ENCODE data around the gene GABBR1.
"Not testable (repeated sequence)": the region's sequence is repeated elsewhere in the genome, so short reads cannot be mapped to it uniquely, and the experiment has no call there.

The GABBR1 gene

DNA sequence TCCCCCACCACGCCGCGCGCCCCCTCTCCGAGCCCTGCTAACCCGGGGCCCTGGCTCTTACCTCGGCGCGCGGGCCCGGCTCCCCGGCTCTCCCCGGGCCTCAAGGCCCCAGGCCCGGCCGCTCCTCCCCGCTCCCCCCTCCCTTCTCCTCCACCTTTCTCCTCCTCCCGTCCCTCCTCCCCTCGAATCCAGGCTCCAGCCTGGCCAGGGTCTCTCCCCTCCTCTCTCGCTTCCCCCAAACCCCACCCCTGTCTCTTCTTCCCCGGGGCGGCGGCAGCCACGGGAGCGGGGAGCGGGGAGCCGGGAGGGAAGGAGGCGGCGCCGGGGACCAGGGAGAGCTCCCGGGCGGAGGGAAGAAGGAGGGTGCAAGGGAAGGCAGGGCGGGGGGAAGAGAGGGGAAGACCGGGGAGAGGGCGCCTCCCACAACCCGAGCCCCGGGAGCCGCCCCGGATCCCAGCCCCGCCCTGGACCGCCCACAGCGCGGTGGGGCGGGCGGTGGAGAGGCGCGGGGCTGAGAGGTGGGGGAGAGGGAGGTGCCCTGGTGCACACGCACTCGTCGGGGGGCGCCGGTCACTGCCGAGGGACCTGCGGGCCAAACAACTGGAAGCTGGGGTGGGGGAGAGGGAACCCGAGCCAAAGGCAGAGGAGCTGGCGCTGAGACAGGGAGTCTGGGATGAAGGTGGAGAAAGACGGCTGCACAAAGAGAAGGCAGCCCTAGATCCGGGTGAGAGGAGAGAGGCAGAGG, at the start of gene GABBR1:
Gene GABBR1 (minus strand): TSS at position 395 of the 745 bp plus-strand sequence. CDS start 798 bp downstream, outside the sequence.
- DNase-seq: peak; percentile 73

DNA sequence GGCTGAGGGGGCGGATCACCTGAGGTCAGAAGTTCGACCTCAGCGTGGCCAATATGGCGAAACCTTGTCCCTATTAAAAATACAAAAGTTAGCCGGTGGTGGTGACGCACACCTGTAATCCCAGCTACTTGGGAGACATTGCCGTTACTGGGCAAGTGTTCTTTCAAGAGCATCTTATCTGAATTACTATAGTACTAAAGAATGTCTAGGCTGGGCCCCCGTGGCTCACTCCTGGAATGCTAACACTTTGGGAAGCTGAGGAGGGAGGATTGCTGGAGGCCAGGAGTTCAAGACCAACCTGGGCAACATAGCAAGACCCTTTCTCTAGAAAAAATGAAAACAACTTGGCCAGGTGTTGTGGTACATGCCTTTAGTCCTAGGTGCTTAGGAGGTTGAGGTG, 48.8 kb upstream of the GABBR1 start:
- no peak for DNase-seq

DNA sequence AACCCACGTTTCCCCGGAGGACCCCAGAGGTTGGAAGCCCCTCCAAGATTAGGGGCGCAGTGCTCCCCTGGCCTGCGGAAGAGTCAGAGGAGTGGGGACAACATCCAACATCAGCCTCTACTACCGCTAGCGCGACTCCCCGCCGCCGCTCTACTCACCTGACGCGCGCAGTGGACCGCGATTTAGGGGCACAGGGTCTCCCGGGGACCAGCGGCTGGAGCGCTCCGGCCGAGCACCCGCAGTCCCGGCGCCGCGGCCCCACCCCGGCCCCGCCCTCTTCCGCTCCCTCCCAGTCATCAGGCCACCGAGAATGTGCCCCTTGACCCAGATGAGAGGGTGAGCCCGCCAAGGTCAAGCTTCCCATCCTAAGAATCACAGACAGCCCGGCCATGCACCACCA, 47.9 kb upstream of the GABBR1 start, which contains the start of gene ZFP57:
Gene ZFP57 (minus strand): TSS at position 249 of the 400 bp plus-strand sequence. CDS start 4,149 bp downstream, outside the sequence.
- DNase-seq: no peak

GRCh38 chr6:29680416-29680815, 47.4 kb upstream of the GABBR1 start:
- no peak for DNase-seq

- DNase-seq: no peak
These were observed 47.0 kb upstream of the GABBR1 start for GRCh38 chr6:29679962-29680361.

DNA sequence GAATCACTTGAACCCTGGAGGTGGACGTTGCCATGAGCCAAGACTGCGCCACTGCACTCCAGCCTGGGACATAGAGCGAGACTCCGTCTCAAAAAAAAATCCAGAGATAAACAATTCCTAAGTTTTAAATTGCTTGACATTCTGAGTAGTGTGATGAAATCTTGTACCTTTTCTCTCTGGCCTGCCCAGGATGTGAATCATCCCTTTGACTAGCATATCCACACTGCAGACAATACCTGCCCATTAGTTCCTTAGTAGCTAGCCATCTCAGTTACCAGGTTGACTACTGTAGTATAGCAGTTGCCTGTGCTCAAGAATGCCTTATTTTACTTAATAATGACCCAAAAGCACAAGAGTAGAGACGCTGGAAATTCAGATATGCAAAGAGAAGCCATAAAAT, 45.1 kb upstream of the GABBR1 start:
- no peak for DNase-seq

- peak; percentile 46 for DNase-seq
These were observed 44.1 kb upstream of the GABBR1 start for GRCh38 chr6:29676981-29677601.

DNA sequence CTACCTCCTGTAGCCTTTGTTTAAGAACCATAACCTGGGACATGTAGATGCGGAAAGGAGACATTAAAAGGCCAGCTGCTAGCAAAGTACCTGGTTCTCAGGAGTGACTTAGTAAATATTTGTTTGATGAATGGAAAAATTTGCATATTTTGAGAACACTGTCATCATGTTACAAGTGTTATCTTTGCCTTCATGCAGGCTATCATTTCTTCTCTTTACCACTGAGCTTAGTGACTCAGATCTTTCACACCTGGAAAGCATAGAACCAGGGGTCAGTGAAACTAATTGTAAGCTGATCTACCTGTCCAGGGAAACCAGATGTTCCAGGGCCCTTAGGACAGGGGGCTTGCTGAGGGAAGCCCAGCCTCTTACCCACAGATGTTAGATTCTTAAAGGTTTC, 42.6 kb upstream of the GABBR1 start:
- DNase-seq: no peak

DNA sequence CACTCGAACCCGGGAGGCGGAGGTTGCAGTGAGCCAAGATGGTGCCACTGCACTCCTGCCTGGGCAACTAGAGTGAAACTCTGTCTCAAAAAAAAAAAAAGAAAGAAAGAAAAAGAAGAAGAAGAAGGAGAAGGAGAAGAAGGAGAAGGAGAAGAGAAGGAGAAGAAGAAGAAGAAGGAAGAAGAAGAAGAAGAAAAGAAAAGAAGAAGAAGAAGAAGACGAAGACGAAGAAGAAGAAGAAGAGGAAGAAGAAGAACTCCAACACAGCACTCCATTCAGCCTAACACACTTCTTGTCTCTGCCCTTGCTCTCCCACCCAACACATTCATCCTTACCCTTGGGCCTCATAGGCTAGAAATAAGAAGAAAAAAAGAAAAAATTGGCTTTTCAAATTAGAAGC, 41.0 kb upstream of the GABBR1 start:
- DNase-seq: no peak

GRCh38 chr6:29673161-29673560, 40.2 kb upstream of the GABBR1 start:
- no peak for DNase-seq

DNA sequence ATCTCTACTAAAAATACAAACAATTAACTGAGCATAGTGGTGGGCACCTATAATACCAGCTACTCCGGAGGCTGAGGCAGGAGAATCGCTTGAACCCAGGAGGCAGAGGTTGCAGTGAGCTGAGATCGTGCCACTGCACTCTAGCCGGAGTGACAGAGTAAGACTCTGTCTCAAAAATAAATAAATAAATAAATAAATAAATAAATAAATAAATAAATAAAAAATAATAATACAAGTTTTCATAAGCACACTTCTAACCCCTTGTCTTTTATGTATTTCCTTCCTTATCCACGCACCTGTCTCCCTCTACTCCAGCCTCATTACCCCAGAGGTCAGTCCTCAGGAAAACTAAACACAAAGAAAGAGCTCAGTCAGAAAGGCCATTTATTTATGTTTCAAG, 39.1 kb upstream of the GABBR1 start:
- not testable (repeated sequence) for DNase-seq

- no peak for DNase-seq
These were observed 38.0 kb upstream of the GABBR1 start for GRCh38 chr6:29671026-29671425.

GRCh38 chr6:29667158-29667557, 34.2 kb upstream of the GABBR1 start:
- DNase-seq: no peak

GRCh38 chr6:29666826-29667130, 33.8 kb upstream of the GABBR1 start:
- no peak for DNase-seq

DNA sequence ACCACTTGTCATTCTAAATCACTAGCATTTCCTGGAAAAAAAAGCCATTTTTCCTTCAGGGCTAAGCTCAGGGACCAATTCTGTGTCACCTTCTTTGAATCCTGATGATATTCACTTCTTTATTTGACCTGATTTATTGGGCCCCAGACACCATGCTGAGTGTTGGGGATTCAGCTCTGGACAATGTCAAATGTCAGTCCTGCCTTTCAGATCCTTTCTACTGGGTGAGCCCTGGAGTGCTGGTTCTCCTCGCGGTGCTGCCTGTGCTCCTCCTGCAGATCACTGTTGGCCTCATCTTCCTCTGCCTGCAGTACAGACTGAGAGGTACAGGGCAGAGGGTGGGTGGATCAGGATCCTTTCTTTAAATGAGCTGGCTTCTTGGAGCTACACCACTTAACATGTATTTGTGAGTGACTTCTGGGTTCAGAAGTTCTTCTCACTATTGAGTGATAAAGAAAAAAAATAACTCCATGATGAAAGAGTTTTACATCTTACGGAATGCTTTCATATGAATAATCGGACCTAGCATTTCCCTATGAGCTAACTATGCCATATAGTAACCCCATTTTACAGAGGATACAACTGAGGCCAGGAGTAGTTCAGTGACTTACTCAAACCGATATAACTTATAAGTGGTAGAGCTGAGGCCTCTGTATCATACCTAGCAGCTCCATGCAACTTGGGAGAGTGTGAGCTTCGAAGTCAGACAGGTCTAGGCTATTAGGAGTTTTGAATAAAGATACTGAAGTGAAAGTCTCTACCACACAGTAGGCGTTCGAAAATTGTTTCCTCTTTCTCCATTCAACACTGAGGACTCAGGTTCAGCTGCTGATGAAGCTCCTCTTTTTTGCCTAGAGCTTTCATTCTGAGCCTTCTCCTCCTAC, 33.2 kb upstream of the GABBR1 start:
- DNase-seq: no peak

GRCh38 chr6:29663300-29664042, 30.5 kb upstream of the GABBR1 start:
- no peak for DNase-seq

DNA sequence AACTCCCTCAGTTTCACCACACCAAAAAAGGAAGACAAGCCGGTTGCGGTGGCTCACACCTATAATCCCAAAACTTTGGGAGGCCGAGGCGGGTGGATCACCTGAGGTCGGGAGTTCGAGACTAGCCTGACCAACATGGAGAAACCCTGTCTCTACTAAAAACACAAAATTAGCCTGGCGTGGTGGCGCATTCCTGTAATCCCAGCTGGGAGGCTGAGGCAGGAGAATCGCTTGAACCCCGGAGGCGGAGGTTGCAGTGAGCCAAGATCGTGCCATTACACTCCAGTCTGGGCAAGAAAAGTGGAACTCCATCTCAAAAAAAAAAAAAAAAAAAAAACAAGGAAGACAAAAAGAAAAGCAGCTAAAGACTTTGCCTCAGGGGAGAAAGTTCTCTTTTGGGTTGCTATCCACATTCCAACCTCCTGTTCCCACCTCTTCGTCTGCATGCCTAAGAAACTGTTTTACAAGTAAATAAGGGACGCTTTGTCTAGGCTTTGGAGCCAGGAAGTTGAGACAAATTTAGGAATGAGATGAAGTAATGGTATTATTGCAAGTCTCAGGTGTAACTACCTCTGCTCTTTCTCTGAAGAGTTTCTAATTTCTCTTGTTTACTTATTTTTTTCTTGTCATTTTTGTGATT, 28.6 kb upstream of the GABBR1 start:
- not testable (repeated sequence) for DNase-seq

DNA sequence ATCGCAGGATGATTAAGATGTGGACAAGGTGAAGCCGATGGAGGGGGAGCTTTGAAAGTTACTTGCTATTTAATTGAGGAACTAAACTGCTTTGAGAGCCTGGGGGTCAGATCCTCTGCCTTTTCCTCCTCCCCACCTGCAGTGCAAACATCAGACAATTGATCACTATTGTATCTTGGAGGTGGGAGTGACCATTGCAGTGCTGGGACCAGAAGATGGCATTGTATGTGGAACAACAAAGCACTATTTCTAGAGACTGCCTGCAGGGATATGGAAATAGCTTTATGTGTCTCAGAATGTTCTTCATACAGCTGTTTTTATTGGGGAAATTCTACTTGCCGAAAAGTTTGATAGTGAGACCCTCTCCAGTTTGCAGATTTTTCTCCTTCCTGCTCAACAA, 28.1 kb upstream of the GABBR1 start:
- DNase-seq: no peak

DNA sequence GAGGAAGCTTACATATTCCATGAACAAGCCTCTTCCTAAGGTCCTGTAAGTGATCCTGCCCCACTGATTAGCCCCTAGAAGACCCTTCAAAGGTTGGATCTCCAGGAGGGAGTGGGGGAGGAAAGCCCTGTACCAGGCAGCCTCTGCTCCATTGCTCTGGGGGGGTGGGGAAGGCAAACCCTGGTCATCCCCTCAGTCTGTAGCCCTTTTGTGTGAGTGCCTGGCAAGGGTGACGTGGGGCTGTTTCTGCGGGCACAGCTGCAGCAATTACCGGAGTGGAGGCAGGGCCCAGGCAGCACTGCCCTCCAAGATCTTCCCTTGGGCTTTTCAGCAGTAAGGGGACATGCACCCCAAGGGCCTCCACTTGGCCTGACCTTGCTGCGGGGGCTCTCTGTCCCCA, 23.8 kb upstream of the GABBR1 start, which contains the start of gene MOG:
Gene MOG (plus strand): TSS at position 295 of the 400 bp plus-strand sequence. CDS start 118 bp downstream, outside the sequence.
- no peak for DNase-seq

- no peak for DNase-seq
These were observed 23.2 kb upstream of the GABBR1 start for GRCh38 chr6:29656157-29656556.

DNA sequence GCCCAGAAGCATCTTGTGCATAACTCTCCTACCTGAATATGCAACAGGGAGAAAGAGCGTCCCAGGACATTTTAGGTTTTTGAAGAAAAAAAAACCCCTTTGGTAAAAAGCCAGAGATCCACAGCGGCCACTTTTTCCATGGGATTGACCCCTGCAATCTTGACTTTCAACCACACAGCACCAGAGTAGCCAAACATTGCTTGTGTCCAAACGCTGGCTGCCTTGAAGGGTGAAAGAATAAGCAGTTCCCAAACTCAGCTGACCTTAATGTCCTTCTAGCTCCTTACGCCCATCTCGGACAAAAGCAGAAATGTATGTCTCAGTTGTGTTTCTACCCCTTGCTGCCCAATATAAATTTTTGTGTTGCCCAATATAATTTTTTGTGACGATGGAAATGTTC, 22.7 kb upstream of the GABBR1 start:
- DNase-seq: no peak

- DNase-seq: peak; percentile 73
These were observed 20.6 kb upstream of the GABBR1 start for GRCh38 chr6:29653452-29654038.
